H1 (cell line): ENCODE results near the gene ITM2B. TPM values are rescaled to one million over a fixed set of nuclear protein-coding genes. Genes with fewer than 3 reads are reported as not detected.

Experiments used
- ATF2 ChIP-seq: IDR thresholded peaks from 2 replicates; pipeline ENCODE4 v1.6.1; 2012; ENCODE audit warnings: low read length, inconsistent platforms
- polyA plus RNA-seq, 7 experiments: library from polyadenylated mRNA; depleted of rRNA in 3 of 7; stranded (reverse) in 5 of 7; unstranded in 2 of 7; fragments of >200 nt in 5 of 7; fragments of 200-250 nt in 2 of 7; gene quantifications; 1 replicate in 5 of 7; 2 replicates in 1 of 7; 4 replicates in 1 of 7; pipeline versions ENCODE4 v1.2.1 to v1.2.3, GENCODE V29; 2011 to 2013; ENCODE audit warnings: missing spikeins in 2 of 7, mixed read lengths in 2 of 7
- total RNA-seq: library from RNA; stranded (reverse); fragmentation: NEBNext Ultra II Directional; extraction: Animal tissue kit (Norgen Biotek cat#: 25700); gene quantifications from 2 replicates; pipeline ENCODE4 v1.2.1, GENCODE V29; 2021

The ITM2B gene
- total and polyA plus RNA-seq, 2 of the 8 experiments (the other 6 are each of a cell fraction or from before 2014, with no cell fraction given), result 132 to 184 TPM

- no peak for TF ChIP-seq ATF2
Observed at GRCh38 chr13:48241651-48242050, 8.6 kb downstream of the ITM2B start (continued).
